Inflammatory macrophage (primary cell): Measurements from ENCODE around the gene S1PR1.
A peak's percentile ranks its signal among the peaks of the same experiment; 100 is the strongest.
"Not testable (repeated sequence)": the region's sequence is repeated elsewhere in the genome, so short reads cannot be mapped to it uniquely, and the experiment has no call there.

Experiments used
- DNase-seq, 2 donors: peaks; one replicate each; pipeline ENCODE4 v3.0.0-alpha.2; 2020 to 2022

Gene S1PR1

GRCh38 chr1:101220906-101221305, 15.9 kb upstream of the S1PR1 start:
- DNase-seq = peak; percentile 63 to 73

DNA sequence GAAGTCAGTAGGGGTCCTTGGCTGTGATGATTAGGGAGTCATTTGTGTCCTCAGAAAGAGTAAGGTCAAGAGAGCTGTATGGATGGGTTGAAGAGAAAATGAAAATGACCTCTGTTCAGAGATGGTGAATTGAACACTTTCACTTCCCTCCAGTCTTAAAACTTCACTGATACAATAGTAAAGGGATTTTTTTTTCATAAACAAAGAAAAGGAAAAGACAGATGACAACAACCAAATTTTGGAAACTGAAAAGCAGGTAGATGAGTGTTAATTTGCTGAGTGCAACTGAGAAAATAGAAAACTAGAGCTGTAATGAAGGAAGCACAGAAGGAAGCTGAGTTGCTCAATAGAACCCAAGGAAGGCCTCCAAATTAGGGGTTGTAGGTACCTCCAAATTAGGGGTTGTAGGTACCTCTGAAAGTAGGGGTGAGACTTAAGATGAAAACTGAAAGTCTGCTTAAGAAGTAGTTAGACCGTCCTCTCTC, 14.8 kb upstream of the S1PR1 start:
- no peak for DNase-seq

DNA sequence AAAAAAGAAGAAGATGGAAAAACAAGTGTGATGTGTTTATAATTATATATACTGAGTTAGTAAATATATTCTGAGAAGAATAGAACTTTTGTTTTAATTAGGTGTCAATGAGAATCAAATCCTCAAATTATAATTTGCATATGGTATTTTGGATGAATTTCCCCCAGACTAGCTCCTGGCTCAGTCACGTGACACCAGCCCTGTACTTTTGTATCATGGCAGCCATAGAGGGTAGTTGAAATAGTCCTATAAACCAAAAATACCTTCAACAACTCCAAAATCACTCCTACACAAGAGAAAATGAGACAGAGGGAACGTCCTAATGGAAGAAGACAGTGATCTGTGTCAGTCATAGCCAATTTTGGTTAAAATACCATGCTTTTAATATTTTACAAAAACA, 9.0 kb upstream of the S1PR1 start:
- no peak for DNase-seq

GRCh38 chr1:101228424-101229134, 8.2 kb upstream of the S1PR1 start:
- DNase-seq = no peak

GRCh38 chr1:101232182-101232581, 4.6 kb upstream of the S1PR1 start:
- DNase-seq = not testable (repeated sequence)

DNA sequence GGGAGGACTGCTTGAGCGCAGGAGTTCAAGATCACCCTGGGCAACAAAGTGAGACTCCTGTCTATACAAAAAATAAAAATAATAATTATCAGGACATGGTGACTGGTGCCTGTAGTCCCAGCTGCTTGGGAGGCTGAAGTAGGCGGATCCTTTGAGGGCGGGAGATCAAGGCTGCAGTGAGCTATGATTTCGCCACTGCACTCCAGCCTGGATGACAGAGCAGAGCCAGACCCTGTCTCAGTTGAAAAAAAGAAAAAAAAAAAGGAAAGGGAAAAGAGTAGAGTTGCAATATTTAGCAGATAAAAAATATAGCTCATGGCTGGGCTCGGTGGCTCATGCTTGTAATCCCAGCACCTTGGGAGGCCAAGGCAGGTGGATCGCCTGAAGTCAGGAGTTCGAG, 3.3 kb upstream of the S1PR1 start:
- DNase-seq = no peak

DNA sequence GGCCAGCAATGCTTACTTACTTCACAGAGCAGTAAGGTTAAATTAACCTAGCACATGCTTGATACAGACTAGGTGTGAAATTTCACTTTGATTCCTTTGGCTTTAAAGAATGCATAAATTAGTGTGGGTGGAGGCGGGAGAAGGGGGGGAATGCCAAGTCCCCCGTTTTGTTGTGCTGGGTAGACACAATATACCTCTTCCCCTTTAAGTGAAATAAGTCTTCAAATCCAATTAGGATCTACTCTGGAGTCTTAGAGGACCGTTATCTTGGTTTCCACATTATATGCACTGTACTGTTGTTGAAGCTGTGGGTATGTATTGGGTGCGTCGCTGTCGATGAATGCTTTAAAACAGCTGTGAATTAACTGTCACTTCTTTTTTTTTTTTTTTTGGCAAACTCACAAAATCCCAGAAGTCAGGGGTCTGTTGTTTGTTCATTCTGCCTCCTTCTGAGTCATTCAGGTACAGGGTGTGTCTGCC, 1.6 kb upstream of the S1PR1 start:
- no peak for DNase-seq

DNA sequence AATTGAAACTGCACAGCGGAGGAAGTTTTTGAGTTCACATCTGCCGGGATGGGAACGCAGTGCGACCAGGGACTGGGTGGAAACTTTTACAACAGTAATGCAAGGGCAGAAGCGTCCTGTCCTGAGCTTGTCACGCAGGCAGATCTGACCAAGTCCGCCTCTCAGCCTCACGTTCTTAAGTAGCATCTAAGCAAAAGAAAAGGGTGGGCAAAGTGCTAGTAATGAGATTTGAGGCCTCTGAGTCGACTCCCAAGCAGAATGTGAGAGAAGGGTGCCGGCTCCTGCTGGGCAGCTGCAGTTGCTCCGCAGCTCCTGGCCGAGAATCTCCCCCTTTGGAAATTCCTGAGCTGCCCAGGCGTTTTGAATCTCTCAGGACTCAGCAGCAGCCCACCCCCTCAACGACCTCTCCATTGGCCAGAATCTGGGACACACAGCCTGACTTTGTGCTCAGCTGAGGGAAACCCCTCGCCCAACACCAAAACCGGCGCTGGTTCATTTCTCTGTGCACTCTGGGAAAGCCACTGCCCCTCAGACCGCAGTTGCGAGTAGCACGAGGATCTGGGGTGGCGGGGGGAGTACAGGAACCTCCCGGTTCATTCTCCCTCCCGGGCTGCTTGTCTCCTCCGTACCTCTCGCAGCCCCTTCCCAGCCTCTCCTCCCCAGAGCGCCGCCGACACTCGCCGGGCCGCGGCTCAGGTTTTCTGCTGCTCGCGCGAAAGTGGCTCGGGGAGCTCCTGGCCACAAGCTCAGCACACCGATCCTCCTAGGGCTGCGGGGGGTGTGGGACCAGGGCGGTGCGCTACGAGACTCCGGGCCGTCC, 913 bp upstream of the S1PR1 start:
- no peak for DNase-seq

DNA sequence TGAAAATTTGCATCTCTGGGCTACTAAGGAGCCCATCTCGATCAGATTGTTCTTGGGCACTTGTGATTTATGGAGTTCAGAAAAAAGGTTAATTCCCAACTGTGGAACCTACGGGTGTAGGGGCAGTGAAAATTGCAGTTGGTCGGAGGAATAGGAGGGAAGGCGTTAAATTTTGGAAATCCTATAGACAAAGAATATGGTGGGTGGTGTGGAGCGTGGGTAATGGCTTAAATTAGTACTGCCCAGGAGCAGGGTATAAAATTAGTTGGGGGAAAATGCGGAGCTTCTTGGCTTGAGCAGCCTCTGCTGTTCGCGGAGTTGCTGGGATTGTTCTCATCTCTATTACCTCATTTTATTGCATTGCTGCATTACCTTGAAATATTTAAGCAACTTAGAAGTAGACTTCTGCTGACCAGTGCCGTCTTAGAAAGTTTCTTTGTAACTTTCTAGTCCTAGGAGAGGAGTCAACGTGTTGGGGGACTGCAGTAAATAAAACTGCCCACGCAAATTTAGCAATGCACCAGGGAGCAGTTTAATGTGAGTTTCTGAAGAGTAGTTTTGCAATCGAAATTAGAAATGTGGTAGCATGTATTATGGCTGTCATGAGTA, 514 bp downstream of the S1PR1 start:
- DNase-seq = peak; percentile 52 to 61

DNA sequence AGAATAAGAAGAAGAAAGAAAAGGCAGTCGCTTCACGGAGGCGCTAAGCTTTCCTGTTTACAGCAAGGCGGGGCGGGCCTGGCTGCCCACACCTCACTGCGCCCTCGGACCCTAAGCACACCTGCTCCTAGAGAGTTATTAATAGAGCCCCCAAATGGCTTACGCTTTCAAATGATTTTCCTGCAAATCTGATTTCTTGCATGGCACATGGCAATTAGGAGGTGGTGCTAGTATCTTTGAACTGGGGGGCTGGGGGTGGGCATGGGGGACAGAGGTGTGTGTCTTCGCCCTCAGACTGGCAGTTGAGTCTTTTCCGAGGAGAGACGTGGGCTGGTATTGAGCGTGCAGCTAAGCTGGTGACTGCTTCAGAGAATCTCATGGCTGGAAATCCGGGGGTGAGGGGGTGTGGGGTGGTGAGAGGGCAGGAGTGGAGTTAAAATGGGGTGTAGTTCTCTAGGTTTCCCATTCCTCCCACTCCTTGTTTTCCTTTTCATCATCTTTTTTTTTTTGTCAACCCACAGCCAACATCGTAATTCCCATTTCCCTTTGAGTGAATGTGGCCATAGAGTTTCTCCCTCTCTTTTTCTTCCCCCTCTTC, 1.3 kb downstream of the S1PR1 start:
- DNase-seq = peak; percentile 43 to 57

- DNase-seq = peak; percentile 82
Measured at GRCh38 chr1:101238681-101239094, 1.9 kb downstream of the S1PR1 start.

DNA sequence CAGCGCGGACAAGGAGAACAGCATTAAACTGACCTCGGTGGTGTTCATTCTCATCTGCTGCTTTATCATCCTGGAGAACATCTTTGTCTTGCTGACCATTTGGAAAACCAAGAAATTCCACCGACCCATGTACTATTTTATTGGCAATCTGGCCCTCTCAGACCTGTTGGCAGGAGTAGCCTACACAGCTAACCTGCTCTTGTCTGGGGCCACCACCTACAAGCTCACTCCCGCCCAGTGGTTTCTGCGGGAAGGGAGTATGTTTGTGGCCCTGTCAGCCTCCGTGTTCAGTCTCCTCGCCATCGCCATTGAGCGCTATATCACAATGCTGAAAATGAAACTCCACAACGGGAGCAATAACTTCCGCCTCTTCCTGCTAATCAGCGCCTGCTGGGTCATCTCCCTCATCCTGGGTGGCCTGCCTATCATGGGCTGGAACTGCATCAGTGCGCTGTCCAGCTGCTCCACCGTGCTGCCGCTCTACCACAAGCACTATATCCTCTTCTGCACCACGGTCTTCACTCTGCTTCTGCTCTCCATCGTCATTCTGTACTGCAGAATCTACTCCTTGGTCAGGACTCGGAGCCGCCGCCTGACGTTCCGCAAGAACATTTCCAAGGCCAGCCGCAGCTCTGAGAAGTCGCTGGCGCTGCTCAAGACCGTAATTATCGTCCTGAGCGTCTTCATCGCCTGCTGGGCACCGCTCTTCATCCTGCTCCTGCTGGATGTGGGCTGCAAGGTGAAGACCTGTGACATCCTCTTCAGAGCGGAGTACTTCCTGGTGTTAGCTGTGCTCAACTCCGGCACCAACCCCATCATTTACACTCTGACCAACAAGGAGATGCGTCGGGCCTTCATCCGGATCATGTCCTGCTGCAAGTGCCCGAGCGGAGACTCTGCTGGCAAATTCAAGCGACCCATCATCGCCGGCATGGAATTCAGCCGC, 2.5 kb downstream of the S1PR1 start:
- no peak for DNase-seq

GRCh38 chr1:101240041-101240430, 3.2 kb downstream of the S1PR1 start:
- DNase-seq = no peak

GRCh38 chr1:101241485-101242225, 4.8 kb downstream of the S1PR1 start:
- no peak for DNase-seq

GRCh38 chr1:101242324-101243050, 5.7 kb downstream of the S1PR1 start:
- no peak for DNase-seq

- no peak for DNase-seq
Measured at GRCh38 chr1:101243751-101244150, 6.9 kb downstream of the S1PR1 start.

- DNase-seq = no peak
Measured at GRCh38 chr1:101244842-101245241, 8.0 kb downstream of the S1PR1 start.

DNA sequence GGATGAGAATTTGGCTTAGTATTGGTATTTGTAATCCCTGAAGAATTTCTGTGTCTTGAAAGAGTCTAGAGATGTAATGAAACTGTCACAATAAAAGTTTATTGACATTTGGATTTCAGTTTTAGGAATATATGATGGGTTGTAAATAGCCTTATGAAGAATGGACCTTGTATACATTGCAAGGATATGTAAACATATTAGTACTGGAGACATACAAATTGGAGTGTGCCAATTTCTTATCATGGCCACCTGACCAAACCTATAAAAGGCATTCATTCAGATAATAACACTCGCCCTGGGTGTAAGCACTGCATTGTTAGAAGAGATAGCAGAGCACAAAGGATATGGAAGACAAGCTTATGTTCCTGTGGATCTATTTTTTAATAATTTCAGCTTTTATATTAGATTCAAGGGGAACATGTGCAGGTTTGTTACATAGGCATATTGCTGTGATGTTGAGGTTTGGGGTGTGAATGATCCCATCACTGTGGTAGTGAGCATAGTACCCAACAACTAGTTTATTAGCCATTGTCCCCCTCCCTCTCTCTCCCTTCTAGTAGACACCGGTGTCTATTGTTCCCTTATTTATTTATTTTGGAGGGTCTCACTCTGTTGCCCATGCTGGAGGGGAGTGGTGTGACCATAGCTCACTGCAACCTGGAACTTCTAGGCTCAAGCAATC, 8.6 kb downstream of the S1PR1 start:
- DNase-seq = no peak

DNA sequence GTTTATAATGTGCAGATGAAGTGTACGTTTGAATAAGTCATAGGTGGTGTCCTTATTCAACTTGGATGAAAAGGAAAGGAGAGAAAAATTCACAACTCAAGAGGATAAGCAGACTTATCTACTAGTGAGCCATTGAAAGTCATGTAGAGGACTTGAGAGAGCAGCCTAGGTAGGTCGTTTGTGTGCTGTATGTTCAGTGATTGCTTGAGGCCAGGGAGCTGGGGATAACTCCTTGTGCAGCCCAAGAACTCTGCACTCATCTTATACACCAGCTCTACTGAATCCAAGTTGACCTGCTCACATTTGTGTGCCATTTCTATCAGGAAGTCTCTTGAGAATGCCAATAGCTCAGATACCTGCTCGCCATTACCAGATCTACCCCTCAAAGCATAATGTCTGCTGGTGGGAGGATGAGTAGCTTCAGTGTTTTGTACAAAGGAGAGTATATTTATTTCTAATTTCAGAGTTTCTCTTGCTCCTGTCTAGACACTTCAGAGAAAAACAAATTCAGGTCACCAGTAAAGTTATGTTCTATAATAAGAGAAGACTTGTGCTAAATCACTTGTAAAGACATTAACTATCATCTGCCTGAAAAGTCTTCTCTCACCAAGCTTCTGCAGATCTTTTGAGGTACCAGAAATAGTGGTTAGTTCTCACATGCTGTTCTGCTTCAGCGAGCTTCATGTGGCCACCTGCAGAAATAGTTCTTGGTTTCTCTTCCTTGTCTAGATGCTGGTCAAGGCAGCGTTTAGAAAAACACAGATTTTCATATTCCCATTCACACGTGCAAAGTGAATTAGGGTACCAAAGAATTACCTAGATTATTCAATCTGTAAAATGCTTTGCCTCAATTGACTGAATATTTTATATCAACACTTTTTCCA, 10.8 kb downstream of the S1PR1 start:
- no peak for DNase-seq
